A549 (cell line): ENCODE results near the gene SNX2. TPM values are rescaled to one million over a fixed set of nuclear protein-coding genes. Genes with fewer than 3 reads are reported as not detected.

Source experiments
- ATAC-seq, 2 experiments: fragments of 200-7000 bp in 1 of 2; fragments of >200 bp in 1 of 2; cut with Nextera tagmentation in 1 of 2; cut with Tn5 transposase in 1 of 2; 3 replicates each; pipeline versions ENCODE4 v1.8.0 to v1.9.1; 2018 to 2020; ENCODE audit warnings: mild to moderate bottlenecking in 1 of 2, moderate library complexity in 1 of 2
- CTCF ChIA-PET: fragments of 300-600 bp; sonication (Branson Sonifier 250); formaldehyde crosslinking; extraction: SDS; loops from one replicate; lab custom pipeline; 2021; ENCODE audit warnings: antibody characterized with exemption, inconsistent platforms; lab: Yijun Ruan, JAX
- POLR2A ChIA-PET: fragments of 350-600 bp; formaldehyde crosslinking; extraction: SDS; loops from one replicate; lab custom pipeline; 2021; ENCODE audit warnings: antibody characterized with exemption, inconsistent platforms; lab: Yijun Ruan, JAX
- DNase-seq, 2 experiments: peaks; one replicate each; pipeline versions ENCODE4 v3.0.0 to v3.0.0-alpha.2; 2011 to 2016; ENCODE audit warnings: low read depth in 1 of 2, low spot score in 1 of 2
- FAIRE-seq: peaks from 2 replicates; lab custom pipeline; 2011; peaks lifted over from hg19 to GRCh38; lab: Jason Lieb, UNC
- H3K27ac ChIP-seq, 2 experiments: fragments of >200 bp; sonication (Bioruptor Twin); formaldehyde crosslinking; 3 replicates each; pipeline ENCODE4 v1.5.1; 2016 to 2017
- H3K4me1 ChIP-seq: fragments of >200 bp; sonication (Bioruptor Twin); formaldehyde crosslinking; 3 replicates; pipeline ENCODE4 v1.6.1; 2016
- H3K4me2 ChIP-seq: fragments of >200 bp; sonication (Bioruptor Twin); formaldehyde crosslinking; 3 replicates; pipeline ENCODE4 v1.6.1; 2016
- H3K4me3 ChIP-seq: fragments of >200 bp; sonication (Bioruptor Twin); formaldehyde crosslinking; 3 replicates; pipeline ENCODE4 v1.5.1; 2016
- H3K9me3 ChIP-seq: fragments of >200 bp; sonication (Bioruptor Twin); formaldehyde crosslinking; 3 replicates; pipeline ENCODE4 v1.6.1; 2016
- CBX2 ChIP-seq: fragments of 200-600 bp; sonication (generic); IDR thresholded peaks from 2 replicates; pipeline ENCODE4 v1.6.1; 2016; ENCODE audit warnings: low read depth, mild to moderate bottlenecking, borderline replicate concordance
- CEBPB ChIP-seq, 2 experiments: fragments of >200 bp in 1 of 2; sonication (Bioruptor Twin) in 1 of 2; formaldehyde crosslinking in 1 of 2; IDR thresholded peaks; 2 replicates each; pipeline ENCODE4 v1.6.1; 2012 to 2016
- CHD2 ChIP-seq: fragments of 150-350 bp; IDR thresholded peaks from 2 replicates; pipeline ENCODE4 v1.6.1; 2014; ENCODE audit warnings: low read length; ENCODE audit not compliant: partially characterized antibody
- E2F6 ChIP-seq: IDR thresholded peaks from 2 replicates; pipeline ENCODE4 v1.6.1; 2012; ENCODE audit warnings: low read depth, borderline replicate concordance
- EHMT2 ChIP-seq: fragments of 200-600 bp; sonication (generic); IDR thresholded peaks from 2 replicates; pipeline ENCODE4 v1.6.1; 2016; ENCODE audit warnings: antibody characterized with exemption, low read depth, mild to moderate bottlenecking, moderate library complexity
- FOSB ChIP-seq: fragments of 250-450 bp; sonication (Bioruptor Pico); IDR thresholded peaks from 2 replicates; pipeline ENCODE4 v1.5.0; 2020; ENCODE audit warnings: mild to moderate bottlenecking, moderate library complexity
- FOSL2 ChIP-seq, 2 experiments: fragments of 450-650 bp in 1 of 2; fragments of >200 bp in 1 of 2; sonication (Bioruptor Twin) in 1 of 2; formaldehyde crosslinking; IDR thresholded peaks; 2 replicates each; pipeline versions ENCODE4 v1.5.0 to v1.6.1; 2016 to 2020; ENCODE audit warnings: mild to moderate bottlenecking in 1 of 2, moderate library complexity in 1 of 2
- FOXS1 ChIP-seq: fragments of 250-450 bp; sonication (Bioruptor Pico); IDR thresholded peaks from 2 replicates; pipeline ENCODE4 v1.5.0; 2020; ENCODE audit warnings: mild to moderate bottlenecking, moderate library complexity
- HDAC2 ChIP-seq: fragments of 200-600 bp; sonication (generic); IDR thresholded peaks from 2 replicates; pipeline ENCODE4 v1.6.1; 2016
- HEYL ChIP-seq: fragments of 250-450 bp; sonication (Bioruptor Pico); IDR thresholded peaks from 2 replicates; pipeline ENCODE4 v1.8.0; 2021; ENCODE audit warnings: mild to moderate bottlenecking, moderate library complexity
- HOXA7 ChIP-seq: fragments of 250-450 bp; sonication (Bioruptor Pico); IDR thresholded peaks from 2 replicates; pipeline ENCODE4 v1.5.0; 2020; ENCODE audit warnings: mild to moderate bottlenecking, moderate library complexity
- HOXB5 ChIP-seq: fragments of 250-450 bp; sonication (Bioruptor Pico); IDR thresholded peaks from 2 replicates; pipeline ENCODE4 v1.5.0; 2020; ENCODE audit warnings: mild to moderate bottlenecking, moderate library complexity
- JUN ChIP-seq, 2 experiments: fragments of >200 bp; sonication (Bioruptor Twin); formaldehyde crosslinking; IDR thresholded peaks; 2 replicates in 1 of 2; 3 replicates in 1 of 2; pipeline ENCODE4 v1.6.1; 2016 to 2017
- MAX ChIP-seq: IDR thresholded peaks from 2 replicates; pipeline ENCODE4 v1.6.1; 2012
- NPAS2 ChIP-seq: fragments of 250-450 bp; sonication (Bioruptor Pico); IDR thresholded peaks from 2 replicates; pipeline ENCODE4 v1.8.0; 2022; ENCODE audit warnings: mild to moderate bottlenecking, moderate library complexity, borderline replicate concordance
- NR3C1 ChIP-seq: fragments of >200 bp; sonication (Bioruptor Twin); formaldehyde crosslinking; IDR thresholded peaks from 3 replicates; pipeline ENCODE4 v1.6.1; 2017
- RARB ChIP-seq: fragments of 250-450 bp; sonication (Bioruptor Pico); IDR thresholded peaks from 2 replicates; pipeline ENCODE4 v1.8.0; 2021; ENCODE audit warnings: mild to moderate bottlenecking, moderate library complexity
- RCOR1 ChIP-seq: fragments of 150-350 bp; IDR thresholded peaks from 2 replicates; pipeline ENCODE4 v1.6.1; 2014; ENCODE audit warnings: antibody characterized with exemption, low read length, low read depth
- RNF2 ChIP-seq: fragments of 200-600 bp; sonication (generic); IDR thresholded peaks from 2 replicates; pipeline ENCODE4 v1.6.1; 2016; ENCODE audit warnings: low read depth, mild to moderate bottlenecking, antibody characterized with exemption, moderate library complexity, borderline replicate concordance
- SREBF2 ChIP-seq: fragments of 450-650 bp; IDR thresholded peaks from 2 replicates; pipeline ENCODE4 v1.6.1; 2014; ENCODE audit warnings: mild to moderate bottlenecking, moderate library complexity
- TFCP2L1 ChIP-seq: fragments of 250-450 bp; sonication (Bioruptor Pico); IDR thresholded peaks from 2 replicates; pipeline ENCODE4 v1.5.0; 2021; ENCODE audit warnings: mild to moderate bottlenecking
- ZC3H11A ChIP-seq: fragments of 450-650 bp; IDR thresholded peaks from 2 replicates; pipeline ENCODE4 v1.6.1; 2014; ENCODE audit warnings: antibody characterized with exemption, mild to moderate bottlenecking
- ZNF302 ChIP-seq: fragments of 250-450 bp; sonication (Bioruptor Pico); IDR thresholded peaks from 2 replicates; pipeline ENCODE4 v1.9.0; 2021; ENCODE audit warnings: inconsistent platforms, mild to moderate bottlenecking, moderate library complexity
- ZSCAN20 ChIP-seq: fragments of 250-450 bp; sonication (Bioruptor Pico); IDR thresholded peaks from 2 replicates; pipeline ENCODE4 v1.8.0; 2022; ENCODE audit warnings: mild to moderate bottlenecking, moderate library complexity
- WGBS: methylation state at CpG from one replicate; pipeline ENCODE4 v1.1.6; 2017; ENCODE audit errors: missing lambda C conversion rate; 5-methylcytosine and 5-hydroxymethylcytosine counted together
- polyA plus RNA-seq, 4 experiments: library from polyadenylated mRNA; depleted of rRNA in 3 of 4; stranded (reverse); fragments of >200 nt; fragmentation: RNase III in 1 of 4; extraction: RNeasy Plus Mini Kit Qiagen cat#74134 plus additional on column Dnase treatment in 1 of 4; gene quantifications; 2 replicates in 3 of 4; 3 replicates in 1 of 4; pipeline ENCODE4 v1.2.3, GENCODE V29; 2011 to 2017
- TF ChIP-seq, protein P1 (sequence below): fragments of 150-350 bp; IDR thresholded peaks from 2 replicates; pipeline ENCODE4 v1.6.1; 2014; ENCODE audit warnings: low read depth, mild to moderate bottlenecking, low read length
- TF ChIP-seq, protein P2 (sequence below): IDR thresholded peaks from 2 replicates; pipeline ENCODE4 v1.6.1; 2012
- TF ChIP-seq, protein P3 (sequence below): fragments of 450-650 bp; IDR thresholded peaks from 2 replicates; pipeline ENCODE4 v1.6.1; 2014; ENCODE audit warnings: antibody characterized with exemption

The SNX2 gene
- polyA plus RNA-seq, 2 of the 4 experiments (the other 2 are of a cell fraction) = 52.9 to 60.6 TPM

GRCh38 chr5:122836947-122837346, 62.1 kb downstream of the SNX2 start:
- Histone ChIP-seq H3K27ac (no peak overlapping the region), H3K4me1 (no peaks in the 10 kb centered on the region), H3K4me3 (no peak overlapping the region), H3K4me2 (no peak overlapping the region), H3K9me3 (no peaks in the 10 kb centered on the region)
- ChIA-PET CTCF (no interaction called here), POLR2A (no interaction called here)
- 71% methylated on average over 3 of the region's 3 CpGs for WGBS
- no peak for ATAC-seq
- no peak for FAIRE-seq
- no peak for DNase-seq
- TF ChIP-seq JUN (IDR thresholded peaks at IDR 0.05) = no peak
- no peak for TF ChIP-seq CBX2
- TF ChIP-seq, protein P1, sequence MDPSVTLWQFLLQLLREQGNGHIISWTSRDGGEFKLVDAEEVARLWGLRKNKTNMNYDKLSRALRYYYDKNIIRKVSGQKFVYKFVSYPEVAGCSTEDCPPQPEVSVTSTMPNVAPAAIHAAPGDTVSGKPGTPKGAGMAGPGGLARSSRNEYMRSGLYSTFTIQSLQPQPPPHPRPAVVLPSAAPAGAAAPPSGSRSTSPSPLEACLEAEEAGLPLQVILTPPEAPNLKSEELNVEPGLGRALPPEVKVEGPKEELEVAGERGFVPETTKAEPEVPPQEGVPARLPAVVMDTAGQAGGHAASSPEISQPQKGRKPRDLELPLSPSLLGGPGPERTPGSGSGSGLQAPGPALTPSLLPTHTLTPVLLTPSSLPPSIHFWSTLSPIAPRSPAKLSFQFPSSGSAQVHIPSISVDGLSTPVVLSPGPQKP = no peak
- TF ChIP-seq ZC3H11A = no peak
- TF ChIP-seq HOXA7 (CRISPR knock-in tag) = no peak
- no peak for TF ChIP-seq ZSCAN20 (CRISPR knock-in tag)
- TF ChIP-seq HDAC2 = no peak
- TF ChIP-seq, protein P2, sequence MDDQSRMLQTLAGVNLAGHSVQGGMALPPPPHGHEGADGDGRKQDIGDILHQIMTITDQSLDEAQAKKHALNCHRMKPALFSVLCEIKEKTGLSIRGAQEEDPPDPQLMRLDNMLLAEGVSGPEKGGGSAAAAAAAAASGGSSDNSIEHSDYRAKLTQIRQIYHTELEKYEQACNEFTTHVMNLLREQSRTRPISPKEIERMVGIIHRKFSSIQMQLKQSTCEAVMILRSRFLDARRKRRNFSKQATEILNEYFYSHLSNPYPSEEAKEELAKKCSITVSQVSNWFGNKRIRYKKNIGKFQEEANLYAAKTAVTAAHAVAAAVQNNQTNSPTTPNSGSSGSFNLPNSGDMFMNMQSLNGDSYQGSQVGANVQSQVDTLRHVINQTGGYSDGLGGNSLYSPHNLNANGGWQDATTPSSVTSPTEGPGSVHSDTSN = no peak
- TF ChIP-seq CHD2 = no peak
- TF ChIP-seq, protein P3, sequence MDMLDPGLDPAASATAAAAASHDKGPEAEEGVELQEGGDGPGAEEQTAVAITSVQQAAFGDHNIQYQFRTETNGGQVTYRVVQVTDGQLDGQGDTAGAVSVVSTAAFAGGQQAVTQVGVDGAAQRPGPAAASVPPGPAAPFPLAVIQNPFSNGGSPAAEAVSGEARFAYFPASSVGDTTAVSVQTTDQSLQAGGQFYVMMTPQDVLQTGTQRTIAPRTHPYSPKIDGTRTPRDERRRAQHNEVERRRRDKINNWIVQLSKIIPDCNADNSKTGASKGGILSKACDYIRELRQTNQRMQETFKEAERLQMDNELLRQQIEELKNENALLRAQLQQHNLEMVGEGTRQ = no peak
- TF ChIP-seq FOSB (CRISPR knock-in tag) = no peak

DNA sequence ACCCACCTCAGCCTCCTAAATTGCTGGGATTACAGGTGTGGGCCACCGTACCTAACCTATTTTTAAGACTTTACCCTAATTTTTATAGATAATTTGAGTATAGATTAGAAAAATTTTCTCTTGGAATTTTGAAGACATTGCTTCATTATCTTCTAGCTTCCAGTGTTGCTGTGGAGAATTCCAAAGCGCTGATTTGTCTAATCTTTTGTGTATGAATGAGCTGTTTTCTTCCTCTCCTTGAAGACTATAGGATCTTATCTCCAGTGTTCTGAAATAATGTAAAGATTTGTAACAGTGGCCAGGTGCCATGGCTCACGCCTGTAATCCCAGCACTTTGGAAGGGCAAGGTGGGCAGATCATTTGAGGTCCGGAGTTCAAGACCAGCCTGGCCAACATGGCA, 64.9 kb downstream of the SNX2 start:
- Histone ChIP-seq H3K4me3 (no peak overlapping the region), H3K4me1 (peaks cover 5% of the 10 kb centered on the region; the same call in 1 of the 3 replicates), H3K27ac (no peak overlapping the region), H3K9me3 (no peaks in the 10 kb centered on the region), H3K4me2 (no peak overlapping the region)
- TF ChIP-seq RARB = no peak
- no peak for TF ChIP-seq FOSB (CRISPR knock-in tag)
- no peak for TF ChIP-seq CEBPB (IDR thresholded peaks at IDR 0.05)
- no peak for TF ChIP-seq SREBF2
- no peak for TF ChIP-seq RCOR1
- no peak for TF ChIP-seq NR3C1
- no peak for TF ChIP-seq TFCP2L1 (CRISPR knock-in tag)
- TF ChIP-seq NPAS2 (CRISPR knock-in tag) = no peak
- no peak for TF ChIP-seq FOXS1 (CRISPR knock-in tag)
- TF ChIP-seq EHMT2 = no peak
- TF ChIP-seq HOXA7 (CRISPR knock-in tag) = no peak
- no peak for TF ChIP-seq FOSL2 (IDR thresholded peaks at IDR 0.05)
- TF ChIP-seq FOSL2 (CRISPR knock-in tag; IDR thresholded peaks at IDR 0.05) = no peak
- no peak for TF ChIP-seq ZNF302 (CRISPR knock-in tag)
- TF ChIP-seq HEYL = no peak
- no peak for TF ChIP-seq CHD2
- no peak for TF ChIP-seq E2F6
- no peak for TF ChIP-seq RNF2
- TF ChIP-seq HOXB5 = no peak
- TF ChIP-seq MAX = no peak
- FAIRE-seq (no peak), ATAC-seq (no peak), DNase-seq (no peak)
- POLR2A ChIA-PET = no interaction called here
- WGBS = 90% methylated on average over 4 of the region's 4 CpGs
- CTCF ChIA-PET = no interaction called here
